HepG2 (cell line): ENCODE measurements around the gene ODC1. TPM values are rescaled to one million over a fixed set of nuclear protein-coding genes. Genes with fewer than 3 reads are reported as not detected.

Source experiments
- ADNP ChIP-seq: sonication (generic); formaldehyde crosslinking; IDR thresholded peaks from 2 replicates; pipeline ENCODE4 v1.4.0; 2020; ENCODE audit warnings: missing genetic modification reagents
- CREB3 ChIP-seq: sonication (generic); formaldehyde crosslinking; IDR thresholded peaks from 2 replicates; pipeline ENCODE4 v1.5.0; 2020; ENCODE audit warnings: missing genetic modification reagents
- ERF ChIP-seq: IDR thresholded peaks from 2 replicates; pipeline ENCODE4 v1.6.1; 2018; ENCODE audit warnings: missing biosample characterization, missing genetic modification reagents
- FOSL2 ChIP-seq: sonication (generic); formaldehyde crosslinking; IDR thresholded peaks from 2 replicates; pipeline ENCODE4 v1.4.0; 2020; ENCODE audit warnings: missing genetic modification reagents
- TBX3 ChIP-seq: fragments of 450-650 bp; IDR thresholded peaks from 2 replicates; pipeline ENCODE4 v1.6.1; 2017; ENCODE audit warnings: antibody characterized with exemption, mild to moderate bottlenecking, inconsistent platforms, borderline replicate concordance
- TIGD3 ChIP-seq: sonication (generic); formaldehyde crosslinking; IDR thresholded peaks from 2 replicates; pipeline ENCODE4 v1.5.1; 2020; ENCODE audit warnings: mild to moderate bottlenecking, missing genetic modification reagents, borderline replicate concordance
- ZNF142 ChIP-seq: sonication (generic); formaldehyde crosslinking; IDR thresholded peaks from 2 replicates; pipeline ENCODE4 v1.4.0; 2020; ENCODE audit warnings: missing genetic modification reagents
- ZNF569 ChIP-seq: sonication (generic); formaldehyde crosslinking; IDR thresholded peaks from 2 replicates; pipeline ENCODE4 v1.5.0; 2020; ENCODE audit warnings: mild to moderate bottlenecking, missing genetic modification reagents, moderate library complexity, borderline replicate concordance
- ZSCAN21 ChIP-seq: sonication (generic); formaldehyde crosslinking; IDR thresholded peaks from 2 replicates; pipeline ENCODE4 v1.8.0; 2022; ENCODE audit warnings: mild to moderate bottlenecking, missing genetic modification reagents, moderate library complexity, borderline replicate concordance
- polyA plus RNA-seq, 8 experiments: library from polyadenylated mRNA; depleted of rRNA in 3 of 8; stranded (reverse) in 7 of 8; unstranded in 1 of 8; fragments of >200 nt; fragmentation: Illumina TruSeq in 4 of 8; extraction: Trizol in 4 of 8; gene quantifications; 2 replicates each; pipeline versions ENCODE4 v1.2.1 to v1.2.3, GENCODE V29; 2011 to 2016; ENCODE audit warnings: low read depth in 4 of 8, missing spikeins in 1 of 8, mixed read lengths in 1 of 8; ENCODE audit not compliant: insufficient read depth in 1 of 8
- total RNA-seq, 5 experiments: library from RNA; depleted of rRNA; stranded (reverse); fragments of >200 nt; fragmentation: Illumina TruSeq; extraction: Trizol; gene quantifications; 2 replicates each; pipeline ENCODE4 v1.2.3, GENCODE V29; 2016; ENCODE audit warnings: low read depth in 1 of 5
- TF ChIP-seq, protein P1 (sequence below): sonication (generic); formaldehyde crosslinking; IDR thresholded peaks from 2 replicates; pipeline ENCODE4 v1.4.0; 2020; ENCODE audit warnings: missing genetic modification reagents, low read depth, mild to moderate bottlenecking, borderline replicate concordance
- TF ChIP-seq, protein P2 (sequence below): sonication (generic); formaldehyde crosslinking; IDR thresholded peaks from 2 replicates; pipeline ENCODE4 v1.9.0; 2021; ENCODE audit warnings: missing genetic modification reagents, borderline replicate concordance
- TF ChIP-seq, protein P3 (sequence below): sonication (generic); formaldehyde crosslinking; IDR thresholded peaks from 2 replicates; pipeline ENCODE4 v1.5.0; 2020; ENCODE audit warnings: mild to moderate bottlenecking, missing genetic modification reagents, borderline replicate concordance

The ODC1 gene
- total and polyA plus RNA-seq, 2 of the 13 experiments (the other 11 are each of a cell fraction or from before 2014, with no cell fraction given): 142 to 371 TPM

DNA sequence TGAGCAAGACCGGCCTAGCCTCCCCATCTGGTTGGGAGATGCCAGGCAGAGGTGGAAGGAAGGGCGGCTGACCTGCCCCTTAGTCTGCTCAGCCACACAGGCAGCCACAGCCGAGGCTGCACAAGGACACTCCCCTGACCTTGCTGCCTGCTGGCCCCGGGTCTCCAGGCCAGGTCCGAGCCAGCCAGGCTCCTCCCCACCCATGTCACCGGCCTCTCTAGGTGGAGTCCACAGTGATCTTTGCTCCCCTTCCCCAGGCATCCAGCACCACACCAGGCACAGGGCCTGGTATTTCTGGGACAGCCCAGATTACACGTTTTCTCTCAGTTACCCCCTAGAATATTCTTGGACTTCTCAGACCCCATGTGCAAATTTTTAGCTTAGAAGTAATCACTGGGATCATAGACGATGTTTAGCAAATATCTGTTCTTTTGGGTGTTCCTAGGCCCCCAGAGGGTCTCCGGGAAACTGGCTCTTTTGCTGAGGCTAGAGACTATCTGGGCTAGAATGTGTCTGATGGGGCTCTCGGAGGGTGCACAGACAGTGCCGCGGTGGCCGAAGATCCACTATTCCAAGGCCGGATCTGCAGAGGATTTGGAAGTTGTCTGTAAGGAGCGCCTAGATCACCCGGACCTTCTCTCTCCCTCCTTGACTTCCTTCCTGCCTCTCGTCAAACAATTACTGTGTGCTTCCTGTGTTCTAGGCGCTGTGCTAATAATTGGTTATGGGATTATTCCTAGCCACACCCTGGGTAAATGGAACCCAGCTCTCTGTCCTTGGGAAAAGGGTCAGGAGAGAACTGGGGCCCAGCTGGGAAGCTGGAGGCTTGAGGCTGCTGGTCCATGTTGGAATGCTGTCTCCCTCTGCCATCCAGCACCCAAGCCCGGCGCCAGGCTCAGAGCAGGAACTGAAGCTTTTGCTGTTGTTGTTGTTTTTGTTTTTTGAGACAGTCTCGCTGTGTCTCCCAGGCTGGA, 46.9 kb downstream of the ODC1 start (continued):
- TF ChIP-seq, protein P1, sequence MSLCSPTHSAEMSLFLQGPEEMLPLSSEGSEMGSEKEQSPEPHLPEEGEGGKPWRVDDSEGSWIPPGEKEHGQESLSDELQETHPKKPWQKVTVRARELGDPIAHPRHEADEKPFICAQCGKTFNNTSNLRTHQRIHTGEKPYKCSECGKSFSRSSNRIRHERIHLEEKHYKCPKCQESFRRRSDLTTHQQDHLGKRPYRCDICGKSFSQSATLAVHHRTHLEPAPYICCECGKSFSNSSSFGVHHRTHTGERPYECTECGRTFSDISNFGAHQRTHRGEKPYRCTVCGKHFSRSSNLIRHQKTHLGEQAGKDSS (CRISPR knock-in tag): 0 out of 2 replicates have a peak, but pooled peaks have one; percentile 24
- TF ChIP-seq ZNF142: no peak
- no peak; the same call in 1 of the 2 replicates for TF ChIP-seq TBX3
- 0 out of 2 replicates have a peak, but pooled peaks have one; percentile 44 for TF ChIP-seq ERF (CRISPR knock-in tag)
- peak; percentile 61; the same call in 1 of the 2 replicates for TF ChIP-seq ZSCAN21 (CRISPR knock-in tag)
- no peak for TF ChIP-seq CREB3 (CRISPR knock-in tag)
- 0 out of 2 replicates have a peak, but pooled peaks have one; percentile 39 for TF ChIP-seq FOSL2 (CRISPR knock-in tag)
- TF ChIP-seq, protein P2, sequence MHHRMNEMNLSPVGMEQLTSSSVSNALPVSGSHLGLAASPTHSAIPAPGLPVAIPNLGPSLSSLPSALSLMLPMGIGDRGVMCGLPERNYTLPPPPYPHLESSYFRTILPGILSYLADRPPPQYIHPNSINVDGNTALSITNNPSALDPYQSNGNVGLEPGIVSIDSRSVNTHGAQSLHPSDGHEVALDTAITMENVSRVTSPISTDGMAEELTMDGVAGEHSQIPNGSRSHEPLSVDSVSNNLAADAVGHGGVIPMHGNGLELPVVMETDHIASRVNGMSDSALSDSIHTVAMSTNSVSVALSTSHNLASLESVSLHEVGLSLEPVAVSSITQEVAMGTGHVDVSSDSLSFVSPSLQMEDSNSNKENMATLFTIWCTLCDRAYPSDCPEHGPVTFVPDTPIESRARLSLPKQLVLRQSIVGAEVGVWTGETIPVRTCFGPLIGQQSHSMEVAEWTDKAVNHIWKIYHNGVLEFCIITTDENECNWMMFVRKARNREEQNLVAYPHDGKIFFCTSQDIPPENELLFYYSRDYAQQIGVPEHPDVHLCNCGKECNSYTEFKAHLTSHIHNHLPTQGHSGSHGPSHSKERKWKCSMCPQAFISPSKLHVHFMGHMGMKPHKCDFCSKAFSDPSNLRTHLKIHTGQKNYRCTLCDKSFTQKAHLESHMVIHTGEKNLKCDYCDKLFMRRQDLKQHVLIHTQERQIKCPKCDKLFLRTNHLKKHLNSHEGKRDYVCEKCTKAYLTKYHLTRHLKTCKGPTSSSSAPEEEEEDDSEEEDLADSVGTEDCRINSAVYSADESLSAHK (CRISPR knock-in tag): no peak
- TF ChIP-seq TIGD3 (CRISPR knock-in tag): no peak
- TF ChIP-seq, protein P3, sequence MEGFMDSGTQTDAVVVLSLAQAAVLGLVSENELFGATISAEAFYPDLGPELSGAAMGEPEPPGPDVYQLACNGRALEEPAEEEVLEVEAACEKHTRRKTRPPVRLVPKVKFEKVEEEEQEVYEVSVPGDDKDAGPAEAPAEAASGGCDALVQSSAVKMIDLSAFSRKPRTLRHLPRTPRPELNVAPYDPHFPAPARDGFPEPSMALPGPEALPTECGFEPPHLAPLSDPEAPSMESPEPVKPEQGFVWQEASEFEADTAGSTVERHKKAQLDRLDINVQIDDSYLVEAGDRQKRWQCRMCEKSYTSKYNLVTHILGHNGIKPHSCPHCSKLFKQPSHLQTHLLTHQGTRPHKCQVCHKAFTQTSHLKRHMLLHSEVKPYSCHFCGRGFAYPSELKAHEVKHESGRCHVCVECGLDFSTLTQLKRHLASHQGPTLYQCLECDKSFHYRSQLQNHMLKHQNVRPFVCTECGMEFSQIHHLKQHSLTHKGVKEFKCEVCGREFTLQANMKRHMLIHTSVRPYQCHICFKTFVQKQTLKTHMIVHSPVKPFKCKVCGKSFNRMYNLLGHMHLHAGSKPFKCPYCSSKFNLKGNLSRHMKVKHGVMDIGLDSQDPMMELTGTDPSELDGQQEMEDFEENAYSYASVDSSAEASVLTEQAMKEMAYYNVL: no peak; the same call in 1 of the 2 replicates
- no peak for TF ChIP-seq ADNP (CRISPR knock-in tag)
- no peak for TF ChIP-seq ZNF569 (CRISPR knock-in tag)
